PFSK-1 (cell line): ENCODE measurements around the gene FITM1.

Experiments
- FOXP2 ChIP-seq: optimal IDR thresholded peaks from 2 replicates; pipeline ENCODE3; 2011; ENCODE audit warnings: borderline replicate concordance, control low read depth, inconsistent platforms; ENCODE audit not compliant: insufficient read depth; ENCODE audit errors: extremely low read length, extremely low read depth
- POLR2AphosphoS5 ChIP-seq: IDR thresholded peaks from 2 replicates; pipeline ENCODE4 v1.6.1; 2012; ENCODE audit warnings: low read depth, mild to moderate bottlenecking, control low read depth, low read length, moderate library complexity
- SIN3A ChIP-seq: IDR thresholded peaks from 2 replicates; pipeline ENCODE4 v1.6.1; 2012; ENCODE audit warnings: mild to moderate bottlenecking, low read length, moderate library complexity, borderline replicate concordance; ENCODE audit not compliant: insufficient read depth
- TAF1 ChIP-seq: IDR thresholded peaks from 2 replicates; pipeline ENCODE4 v1.6.1; 2012; ENCODE audit warnings: low read length, control low read depth, borderline replicate concordance; ENCODE audit not compliant: insufficient read depth
- TF ChIP-seq, protein P1 (sequence below), 2 experiments: IDR thresholded peaks; 2 replicates each; pipeline versions ENCODE4 v1.6.1 to v1.8.0; 2011 to 2012; ENCODE audit warnings: low read depth in 2 of 2, low read length in 2 of 2, control low read depth in 1 of 2, inconsistent platforms in 1 of 2, mild to moderate bottlenecking in 1 of 2, moderate library complexity in 1 of 2; ENCODE audit not compliant: insufficient read depth in 1 of 2

DNA sequence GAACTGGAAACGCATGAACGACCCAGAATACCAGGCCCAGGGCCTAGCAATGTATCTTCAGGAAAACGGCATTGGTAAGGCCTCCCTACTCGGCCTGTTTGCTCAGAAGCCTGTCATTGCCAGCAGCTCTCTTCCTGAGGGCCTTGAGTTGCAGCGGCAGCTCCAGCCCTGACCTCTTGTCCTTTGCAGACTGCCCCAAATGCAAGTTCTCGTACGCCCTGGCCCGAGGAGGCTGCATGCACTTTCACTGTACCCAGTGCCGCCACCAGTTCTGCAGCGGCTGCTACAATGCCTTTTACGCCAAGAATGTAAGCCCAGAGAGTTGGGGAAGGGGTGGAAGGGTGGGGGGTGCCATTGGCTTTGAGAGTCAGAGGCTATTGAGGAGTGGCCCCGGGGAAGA, 26.9 kb downstream of the FITM1 start:
- TF ChIP-seq POLR2AphosphoS5 (no peak), SIN3A (no peak), TAF1 (no peak), FOXP2 (no peak)
- TF ChIP-seq, protein P1, sequence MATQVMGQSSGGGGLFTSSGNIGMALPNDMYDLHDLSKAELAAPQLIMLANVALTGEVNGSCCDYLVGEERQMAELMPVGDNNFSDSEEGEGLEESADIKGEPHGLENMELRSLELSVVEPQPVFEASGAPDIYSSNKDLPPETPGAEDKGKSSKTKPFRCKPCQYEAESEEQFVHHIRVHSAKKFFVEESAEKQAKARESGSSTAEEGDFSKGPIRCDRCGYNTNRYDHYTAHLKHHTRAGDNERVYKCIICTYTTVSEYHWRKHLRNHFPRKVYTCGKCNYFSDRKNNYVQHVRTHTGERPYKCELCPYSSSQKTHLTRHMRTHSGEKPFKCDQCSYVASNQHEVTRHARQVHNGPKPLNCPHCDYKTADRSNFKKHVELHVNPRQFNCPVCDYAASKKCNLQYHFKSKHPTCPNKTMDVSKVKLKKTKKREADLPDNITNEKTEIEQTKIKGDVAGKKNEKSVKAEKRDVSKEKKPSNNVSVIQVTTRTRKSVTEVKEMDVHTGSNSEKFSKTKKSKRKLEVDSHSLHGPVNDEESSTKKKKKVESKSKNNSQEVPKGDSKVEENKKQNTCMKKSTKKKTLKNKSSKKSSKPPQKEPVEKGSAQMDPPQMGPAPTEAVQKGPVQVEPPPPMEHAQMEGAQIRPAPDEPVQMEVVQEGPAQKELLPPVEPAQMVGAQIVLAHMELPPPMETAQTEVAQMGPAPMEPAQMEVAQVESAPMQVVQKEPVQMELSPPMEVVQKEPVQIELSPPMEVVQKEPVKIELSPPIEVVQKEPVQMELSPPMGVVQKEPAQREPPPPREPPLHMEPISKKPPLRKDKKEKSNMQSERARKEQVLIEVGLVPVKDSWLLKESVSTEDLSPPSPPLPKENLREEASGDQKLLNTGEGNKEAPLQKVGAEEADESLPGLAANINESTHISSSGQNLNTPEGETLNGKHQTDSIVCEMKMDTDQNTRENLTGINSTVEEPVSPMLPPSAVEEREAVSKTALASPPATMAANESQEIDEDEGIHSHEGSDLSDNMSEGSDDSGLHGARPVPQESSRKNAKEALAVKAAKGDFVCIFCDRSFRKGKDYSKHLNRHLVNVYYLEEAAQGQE (IDR thresholded peaks at IDR 0.05; ENCODE audit: insufficient read depth in 1 of 2, low read depth in 2 of 2, low read length in 2 of 2), result no peak
